Neural cell (in vitro differentiated cells): Measurements from ENCODE around the gene INMT.

Experiments used
- EZH2 ChIP-seq: fragments of 200-600, 300-800 bp; shearing (Covaris generic), sonication (generic); IDR thresholded peaks from 2 replicates; pipeline ENCODE4 v1.6.1; 2014; ENCODE audit warnings: antibody characterized with exemption, low read length, borderline replicate concordance, mild to moderate bottlenecking; ENCODE audit not compliant: insufficient read depth, poor library complexity, severe bottlenecking
- TAF1 ChIP-seq: IDR thresholded peaks from 2 replicates; pipeline ENCODE4 v1.6.1; 2012; ENCODE audit warnings: low read depth
- TF ChIP-seq, protein P1 (sequence below): fragments of 450-650 bp; IDR thresholded peaks from 2 replicates; pipeline ENCODE4 v1.5.1; 2014; ENCODE audit warnings: antibody characterized with exemption, mild to moderate bottlenecking, moderate library complexity; ENCODE audit not compliant: poor library complexity, severe bottlenecking
- TF ChIP-seq, protein P2 (sequence below): IDR thresholded peaks from 2 replicates; pipeline ENCODE4 v1.6.1; 2012; ENCODE audit warnings: borderline replicate concordance

DNA sequence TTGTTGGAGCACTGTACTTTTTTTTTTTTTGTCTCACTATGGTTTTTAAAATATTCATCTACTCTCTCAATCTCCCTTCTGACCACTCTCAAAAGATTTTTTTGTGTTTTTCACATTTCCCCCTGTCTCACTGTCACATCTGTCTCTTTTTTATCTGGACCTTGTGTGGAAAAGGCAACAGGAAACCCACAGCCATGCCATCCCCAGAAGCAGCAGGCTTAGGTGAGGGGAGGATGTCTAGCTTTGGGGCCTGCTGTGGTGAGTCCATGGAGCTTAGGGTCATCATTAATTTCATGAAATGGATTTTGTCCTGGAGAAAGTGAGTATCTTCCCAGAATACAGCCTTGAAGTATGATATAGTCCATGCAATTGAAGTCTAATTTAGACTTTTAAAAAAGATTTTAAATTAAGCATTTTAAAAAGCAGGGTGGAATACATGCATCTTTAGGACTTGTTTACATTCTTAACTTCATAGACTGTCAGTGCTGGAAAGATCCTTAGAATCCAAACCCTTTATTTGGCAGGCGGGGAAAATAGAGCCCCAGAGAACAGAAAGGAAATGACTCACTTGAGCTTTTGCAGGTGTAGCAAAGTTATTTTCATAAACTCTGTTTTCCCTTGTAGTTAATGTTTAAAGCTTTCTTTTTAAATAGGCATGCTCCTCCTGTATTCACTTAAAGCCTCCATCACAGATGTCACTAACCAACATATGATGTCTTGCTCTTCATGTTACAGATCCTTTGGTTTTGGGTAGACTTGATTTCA is 44.4 kb downstream of the INMT start:
- TF ChIP-seq, protein P1, sequence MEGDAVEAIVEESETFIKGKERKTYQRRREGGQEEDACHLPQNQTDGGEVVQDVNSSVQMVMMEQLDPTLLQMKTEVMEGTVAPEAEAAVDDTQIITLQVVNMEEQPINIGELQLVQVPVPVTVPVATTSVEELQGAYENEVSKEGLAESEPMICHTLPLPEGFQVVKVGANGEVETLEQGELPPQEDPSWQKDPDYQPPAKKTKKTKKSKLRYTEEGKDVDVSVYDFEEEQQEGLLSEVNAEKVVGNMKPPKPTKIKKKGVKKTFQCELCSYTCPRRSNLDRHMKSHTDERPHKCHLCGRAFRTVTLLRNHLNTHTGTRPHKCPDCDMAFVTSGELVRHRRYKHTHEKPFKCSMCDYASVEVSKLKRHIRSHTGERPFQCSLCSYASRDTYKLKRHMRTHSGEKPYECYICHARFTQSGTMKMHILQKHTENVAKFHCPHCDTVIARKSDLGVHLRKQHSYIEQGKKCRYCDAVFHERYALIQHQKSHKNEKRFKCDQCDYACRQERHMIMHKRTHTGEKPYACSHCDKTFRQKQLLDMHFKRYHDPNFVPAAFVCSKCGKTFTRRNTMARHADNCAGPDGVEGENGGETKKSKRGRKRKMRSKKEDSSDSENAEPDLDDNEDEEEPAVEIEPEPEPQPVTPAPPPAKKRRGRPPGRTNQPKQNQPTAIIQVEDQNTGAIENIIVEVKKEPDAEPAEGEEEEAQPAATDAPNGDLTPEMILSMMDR: no peak
- TF ChIP-seq EZH2 (no peak), TAF1 (no peak)
- TF ChIP-seq, protein P2, sequence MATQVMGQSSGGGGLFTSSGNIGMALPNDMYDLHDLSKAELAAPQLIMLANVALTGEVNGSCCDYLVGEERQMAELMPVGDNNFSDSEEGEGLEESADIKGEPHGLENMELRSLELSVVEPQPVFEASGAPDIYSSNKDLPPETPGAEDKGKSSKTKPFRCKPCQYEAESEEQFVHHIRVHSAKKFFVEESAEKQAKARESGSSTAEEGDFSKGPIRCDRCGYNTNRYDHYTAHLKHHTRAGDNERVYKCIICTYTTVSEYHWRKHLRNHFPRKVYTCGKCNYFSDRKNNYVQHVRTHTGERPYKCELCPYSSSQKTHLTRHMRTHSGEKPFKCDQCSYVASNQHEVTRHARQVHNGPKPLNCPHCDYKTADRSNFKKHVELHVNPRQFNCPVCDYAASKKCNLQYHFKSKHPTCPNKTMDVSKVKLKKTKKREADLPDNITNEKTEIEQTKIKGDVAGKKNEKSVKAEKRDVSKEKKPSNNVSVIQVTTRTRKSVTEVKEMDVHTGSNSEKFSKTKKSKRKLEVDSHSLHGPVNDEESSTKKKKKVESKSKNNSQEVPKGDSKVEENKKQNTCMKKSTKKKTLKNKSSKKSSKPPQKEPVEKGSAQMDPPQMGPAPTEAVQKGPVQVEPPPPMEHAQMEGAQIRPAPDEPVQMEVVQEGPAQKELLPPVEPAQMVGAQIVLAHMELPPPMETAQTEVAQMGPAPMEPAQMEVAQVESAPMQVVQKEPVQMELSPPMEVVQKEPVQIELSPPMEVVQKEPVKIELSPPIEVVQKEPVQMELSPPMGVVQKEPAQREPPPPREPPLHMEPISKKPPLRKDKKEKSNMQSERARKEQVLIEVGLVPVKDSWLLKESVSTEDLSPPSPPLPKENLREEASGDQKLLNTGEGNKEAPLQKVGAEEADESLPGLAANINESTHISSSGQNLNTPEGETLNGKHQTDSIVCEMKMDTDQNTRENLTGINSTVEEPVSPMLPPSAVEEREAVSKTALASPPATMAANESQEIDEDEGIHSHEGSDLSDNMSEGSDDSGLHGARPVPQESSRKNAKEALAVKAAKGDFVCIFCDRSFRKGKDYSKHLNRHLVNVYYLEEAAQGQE: no peak
